ENCODE results near the gene FAM169A.

DNA sequence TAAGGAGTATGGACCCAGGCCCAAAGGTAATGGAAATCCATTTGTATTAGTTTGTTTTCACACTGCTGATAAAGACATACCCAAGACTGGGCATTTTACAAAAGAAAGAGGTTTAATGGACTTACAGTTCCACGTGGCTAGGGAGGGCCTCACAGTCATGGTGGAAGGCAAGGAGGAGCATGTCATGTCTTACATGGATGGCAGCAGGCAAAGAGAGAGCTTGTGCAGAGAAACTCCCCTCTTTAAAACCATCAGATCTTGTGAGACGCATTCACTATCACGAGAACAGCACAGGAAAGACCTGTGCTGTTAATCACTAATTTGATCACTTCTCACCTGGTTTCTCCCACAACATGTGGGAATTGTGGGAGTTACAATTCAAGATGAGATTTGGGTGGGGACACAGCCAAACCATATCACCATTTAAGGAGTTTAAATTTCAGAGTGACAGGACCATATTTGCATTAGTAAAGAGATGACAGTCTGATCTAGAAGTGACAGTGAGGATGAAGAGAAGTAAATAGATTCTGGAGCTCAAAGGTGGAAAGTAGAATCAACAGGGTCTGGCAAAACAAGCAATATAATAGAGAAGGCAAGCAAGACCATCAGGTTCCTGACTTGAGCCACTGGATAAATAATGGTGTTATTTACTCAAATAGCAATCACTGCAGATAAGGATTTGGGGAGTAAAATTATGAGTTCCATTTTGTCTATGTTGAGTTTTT lies 7.5 kb upstream of the FAM169A start:
- TF ChIP-seq, protein P1, sequence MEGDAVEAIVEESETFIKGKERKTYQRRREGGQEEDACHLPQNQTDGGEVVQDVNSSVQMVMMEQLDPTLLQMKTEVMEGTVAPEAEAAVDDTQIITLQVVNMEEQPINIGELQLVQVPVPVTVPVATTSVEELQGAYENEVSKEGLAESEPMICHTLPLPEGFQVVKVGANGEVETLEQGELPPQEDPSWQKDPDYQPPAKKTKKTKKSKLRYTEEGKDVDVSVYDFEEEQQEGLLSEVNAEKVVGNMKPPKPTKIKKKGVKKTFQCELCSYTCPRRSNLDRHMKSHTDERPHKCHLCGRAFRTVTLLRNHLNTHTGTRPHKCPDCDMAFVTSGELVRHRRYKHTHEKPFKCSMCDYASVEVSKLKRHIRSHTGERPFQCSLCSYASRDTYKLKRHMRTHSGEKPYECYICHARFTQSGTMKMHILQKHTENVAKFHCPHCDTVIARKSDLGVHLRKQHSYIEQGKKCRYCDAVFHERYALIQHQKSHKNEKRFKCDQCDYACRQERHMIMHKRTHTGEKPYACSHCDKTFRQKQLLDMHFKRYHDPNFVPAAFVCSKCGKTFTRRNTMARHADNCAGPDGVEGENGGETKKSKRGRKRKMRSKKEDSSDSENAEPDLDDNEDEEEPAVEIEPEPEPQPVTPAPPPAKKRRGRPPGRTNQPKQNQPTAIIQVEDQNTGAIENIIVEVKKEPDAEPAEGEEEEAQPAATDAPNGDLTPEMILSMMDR (IDR thresholded peaks at IDR 0.05) = no peak
- no peak for TF ChIP-seq EZH2 (IDR thresholded peaks at IDR 0.05)
